ENCODE measurements around the gene ADCY1.

ADCY1 gene

GRCh38 chr7:45688382-45688781, 114.2 kb downstream of the ADCY1 start:
- in situ Hi-C loops (cut with HindIII; ENCODE audit: low sequenced_read_pairs), result no loop called here

- in situ Hi-C loops (cut with HindIII; ENCODE audit: low sequenced_read_pairs), result no loop called here
Observed at GRCh38 chr7:45689011-45689796, 115.0 kb downstream of the ADCY1 start.

- in situ Hi-C loops (cut with HindIII; ENCODE audit: low sequenced_read_pairs), result no loop called here
Observed at GRCh38 chr7:45689797-45690761, 115.9 kb downstream of the ADCY1 start.

GRCh38 chr7:45690762-45691150, 116.6 kb downstream of the ADCY1 start:
- in situ Hi-C loops (cut with HindIII; ENCODE audit: low sequenced_read_pairs), result no loop called here

GRCh38 chr7:45691155-45691656, 117.0 kb downstream of the ADCY1 start:
- in situ Hi-C loops (cut with HindIII; ENCODE audit: low sequenced_read_pairs), result no loop called here

- in situ Hi-C loops (cut with HindIII; ENCODE audit: low sequenced_read_pairs), result no loop called here
Observed at GRCh38 chr7:45692031-45692430, 117.9 kb downstream of the ADCY1 start.

- in situ Hi-C loops (cut with HindIII; ENCODE audit: low sequenced_read_pairs), result no loop called here
Observed at GRCh38 chr7:45695249-45695995, 121.3 kb downstream of the ADCY1 start.

GRCh38 chr7:45696476-45696875, 122.3 kb downstream of the ADCY1 start:
- in situ Hi-C loops (cut with HindIII; ENCODE audit: low sequenced_read_pairs), result no loop called here

GRCh38 chr7:45697576-45698136, 123.5 kb downstream of the ADCY1 start:
- in situ Hi-C loops (cut with HindIII; ENCODE audit: low sequenced_read_pairs), result no loop called here

- in situ Hi-C loops (cut with HindIII; ENCODE audit: low sequenced_read_pairs), result no loop called here
Observed at GRCh38 chr7:45698303-45699014, 124.3 kb downstream of the ADCY1 start.

- in situ Hi-C loops (cut with HindIII; ENCODE audit: low sequenced_read_pairs), result no loop called here
Observed at GRCh38 chr7:45699015-45699309, 124.8 kb downstream of the ADCY1 start.

- in situ Hi-C loops (cut with HindIII; ENCODE audit: low sequenced_read_pairs), result no loop called here
Observed at GRCh38 chr7:45699726-45700390, 125.7 kb downstream of the ADCY1 start.

- in situ Hi-C loops (cut with HindIII; ENCODE audit: low sequenced_read_pairs), result no loop called here
Observed at GRCh38 chr7:45700556-45700955, 126.4 kb downstream of the ADCY1 start.

- in situ Hi-C loops (cut with HindIII; ENCODE audit: low sequenced_read_pairs), result no loop called here
Observed at GRCh38 chr7:45701701-45702510, 127.7 kb downstream of the ADCY1 start.

GRCh38 chr7:45702751-45703150, 128.6 kb downstream of the ADCY1 start:
- in situ Hi-C loops (cut with HindIII; ENCODE audit: low sequenced_read_pairs), result no loop called here

- in situ Hi-C loops (cut with HindIII; ENCODE audit: low sequenced_read_pairs), result no loop called here
Observed at GRCh38 chr7:45703373-45703821, 129.2 kb downstream of the ADCY1 start.

GRCh38 chr7:45703911-45704682, 129.9 kb downstream of the ADCY1 start:
- in situ Hi-C loops (cut with HindIII; ENCODE audit: low sequenced_read_pairs), result no loop called here

- in situ Hi-C loops (cut with HindIII; ENCODE audit: low sequenced_read_pairs), result no loop called here
Observed at GRCh38 chr7:45704683-45705016, 130.5 kb downstream of the ADCY1 start.

Measured in endothelial cell of hepatic sinusoid (primary cell).